IMR-90 (cell line): Measurements from ENCODE around the gene GALNT8. TPM values are rescaled to one million over a fixed set of nuclear protein-coding genes. Genes with fewer than 3 reads are reported as not detected.

ENCODE experiments used
- ATAC-seq: fragments of 200-7000 bp; cut with Tn5 transposase; 2 replicates; pipeline ENCODE4 v1.9.1; 2020; ENCODE audit warnings: low read depth, mild to moderate bottlenecking, moderate library complexity
- BruUV-seq: library from RNA; stranded (reverse); fragments of 400-500 nt; replicated peaks from 2 replicates; lab custom pipeline; 2021; lab: Mats Ljungman, UMichigan
- CTCF ChIA-PET: fragments of 300-600 bp; formaldehyde crosslinking; extraction: SDS; loops from one replicate; lab custom pipeline; 2021; ENCODE audit warnings: antibody characterized with exemption; lab: Yijun Ruan, JAX
- POLR2A ChIA-PET: fragments of 300-600 bp; sonication (Branson Sonifier 250); formaldehyde crosslinking; loops from one replicate; lab custom pipeline; 2022; ENCODE audit warnings: antibody characterized with exemption; ENCODE audit not compliant: unreplicated experiment; lab: Charles Lee
- DNase-seq: peaks from one replicate; pipeline ENCODE4 v3.0.0; 2013
- H2AFZ ChIP-seq: replicated peaks from 2 replicates; pipeline ENCODE3; 2013; ENCODE audit warnings: low read length, mild to moderate bottlenecking; ENCODE audit not compliant: poor library complexity
- H2AK5ac ChIP-seq: 2 replicates; pipeline ENCODE4 v1.6.1; 2013; ENCODE audit warnings: low read depth, low read length, inconsistent platforms
- H2AK9ac ChIP-seq: replicated peaks from 2 replicates; pipeline ENCODE3; 2013; ENCODE audit warnings: mild to moderate bottlenecking, low read depth, low read length, moderate library complexity; ENCODE audit not compliant: poor library complexity
- H2BK120ac ChIP-seq: 2 replicates; pipeline ENCODE4 v1.6.1; 2013; ENCODE audit warnings: low read depth, low read length, inconsistent platforms
- H2BK15ac ChIP-seq: 3 replicates; pipeline ENCODE4 v1.6.1; 2013; ENCODE audit warnings: low read depth, low read length, inconsistent platforms
- H2BK20ac ChIP-seq: 2 replicates; pipeline ENCODE4 v1.6.1; 2013; ENCODE audit warnings: low read depth, mild to moderate bottlenecking, inconsistent platforms, low read length, moderate library complexity
- H2BK5ac ChIP-seq: 2 replicates; pipeline ENCODE4 v1.6.1; 2013; ENCODE audit warnings: mild to moderate bottlenecking, low read depth, low read length, inconsistent platforms; ENCODE audit not compliant: poor library complexity, severe bottlenecking
- H3K14ac ChIP-seq: replicated peaks from 2 replicates; pipeline ENCODE4 v1.6.1; 2013; ENCODE audit warnings: low read depth, low read length, inconsistent platforms
- H3K18ac ChIP-seq: 2 replicates; pipeline ENCODE4 v1.6.1; 2013; ENCODE audit warnings: low read depth, low read length, control low read depth
- H3K23ac ChIP-seq: 2 replicates; pipeline ENCODE4 v1.6.1; 2013; ENCODE audit warnings: low read depth, low read length, inconsistent platforms
- H3K27ac ChIP-seq: 2 replicates; pipeline ENCODE4 v1.5.1; 2013; ENCODE audit warnings: mild to moderate bottlenecking, control low read depth, low read length; ENCODE audit not compliant: insufficient read depth
- H3K27me3 ChIP-seq: 2 replicates; pipeline ENCODE4 v1.6.1; 2013; ENCODE audit warnings: low read length; ENCODE audit not compliant: control insufficient read depth, insufficient read depth
- H3K36me3 ChIP-seq: 2 replicates; pipeline ENCODE4 v1.6.1; 2013; ENCODE audit warnings: low read length, mixed read lengths; ENCODE audit not compliant: control insufficient read depth, insufficient read depth
- H3K4ac ChIP-seq: 2 replicates; pipeline ENCODE4 v1.6.1; 2013; ENCODE audit warnings: low read depth, low read length, inconsistent platforms
- H3K4me1 ChIP-seq: 2 replicates; pipeline ENCODE4 v1.6.1; 2013; ENCODE audit warnings: low read length, mixed read lengths; ENCODE audit not compliant: control insufficient read depth, insufficient read depth
- H3K4me2 ChIP-seq: 2 replicates; pipeline ENCODE4 v1.6.1; 2013; ENCODE audit warnings: low read depth, mild to moderate bottlenecking, control low read depth, low read length, moderate library complexity
- H3K4me3 ChIP-seq: 2 replicates; pipeline ENCODE4 v1.5.1; 2013; ENCODE audit warnings: low read depth, mild to moderate bottlenecking, control low read depth, low read length, moderate library complexity; ENCODE audit not compliant: insufficient read depth
- H3K56ac ChIP-seq: 2 replicates; pipeline ENCODE4 v1.6.1; 2013; ENCODE audit warnings: low read length, inconsistent platforms; ENCODE audit not compliant: insufficient read depth; ENCODE audit errors: extremely low read depth
- H3K79me1 ChIP-seq, 2 experiments: 2 replicates each; pipeline ENCODE4 v1.6.1; 2013; ENCODE audit warnings: low read length in 2 of 2, inconsistent platforms in 1 of 2, low read depth in 1 of 2
- H3K9ac ChIP-seq: 2 replicates; pipeline ENCODE4 v1.6.1; 2013; ENCODE audit warnings: low read depth, low read length, control low read depth
- H3K9me1 ChIP-seq: 2 replicates; pipeline ENCODE4 v1.6.1; 2013; ENCODE audit warnings: low read length, inconsistent platforms; ENCODE audit not compliant: insufficient read depth
- H3K9me3 ChIP-seq: 2 replicates; pipeline ENCODE4 v1.6.1; 2013; ENCODE audit warnings: low read length; ENCODE audit not compliant: control insufficient read depth, insufficient read depth
- H4K20me1 ChIP-seq: 2 replicates; pipeline ENCODE4 v1.6.1; 2013; ENCODE audit warnings: low read length, inconsistent platforms; ENCODE audit not compliant: insufficient read depth
- H4K5ac ChIP-seq: 2 replicates; pipeline ENCODE4 v1.6.1; 2013; ENCODE audit warnings: mild to moderate bottlenecking, low read depth, low read length, control low read depth
- H4K8ac ChIP-seq, 2 experiments: 2 replicates each; pipeline ENCODE4 v1.6.1; 2013; ENCODE audit warnings: low read depth in 2 of 2, low read length in 2 of 2, control low read depth in 1 of 2, inconsistent platforms in 1 of 2
- H4K91ac ChIP-seq: 2 replicates; pipeline ENCODE4 v1.6.1; 2013; ENCODE audit warnings: low read depth, low read length, inconsistent platforms; ENCODE audit not compliant: insufficient read depth
- BHLHE40 ChIP-seq: fragments of 150-350 bp; IDR thresholded peaks from 2 replicates; pipeline ENCODE4 v1.6.1; 2016; ENCODE audit warnings: mild to moderate bottlenecking, low read depth, low read length
- CEBPB ChIP-seq: IDR thresholded peaks from 2 replicates; pipeline ENCODE4 v1.6.1; 2012; ENCODE audit warnings: low read depth, low read length, improper control_type of control experiment
- CHD1 ChIP-seq: IDR thresholded peaks from 2 replicates; pipeline ENCODE4 v1.6.1; 2012; ENCODE audit warnings: low read depth, low read length, improper control_type of control experiment
- CTCF ChIP-seq: conservative IDR thresholded peaks from 2 replicates; pipeline ENCODE4 v1.5.1; 2012; ENCODE audit warnings: mild to moderate bottlenecking, low read depth, low read length, improper control_type of control experiment
- ELK1 ChIP-seq: fragments of 150-350 bp; IDR thresholded peaks from 2 replicates; pipeline ENCODE4 v1.6.1; 2016; ENCODE audit warnings: low read depth, mild to moderate bottlenecking, low read length, moderate library complexity, borderline replicate concordance
- FOS ChIP-seq: fragments of 150-350 bp; IDR thresholded peaks from 2 replicates; pipeline ENCODE4 v1.6.1; 2016; ENCODE audit warnings: low read depth, low read length
- MAFK ChIP-seq: IDR thresholded peaks from 2 replicates; pipeline ENCODE4 v1.6.1; 2012; ENCODE audit warnings: low read depth, low read length, improper control_type of control experiment
- MAZ ChIP-seq: IDR thresholded peaks from 2 replicates; pipeline ENCODE4 v1.6.1; 2012; ENCODE audit warnings: low read depth, mild to moderate bottlenecking, low read length, improper control_type of control experiment, moderate library complexity, borderline replicate concordance
- MXI1 ChIP-seq: IDR thresholded peaks from 2 replicates; pipeline ENCODE4 v1.6.1; 2012; ENCODE audit warnings: low read depth, mild to moderate bottlenecking, low read length, moderate library complexity, borderline replicate concordance
- NFE2L2 ChIP-seq: fragments of 150-350 bp; IDR thresholded peaks from 2 replicates; pipeline ENCODE4 v1.6.1; 2016; ENCODE audit warnings: low read depth, mild to moderate bottlenecking, low read length
- RAD21 ChIP-seq: IDR thresholded peaks from 2 replicates; pipeline ENCODE4 v1.6.1; 2012; ENCODE audit warnings: low read length, improper control_type of control experiment
- SMC3 ChIP-seq: fragments of 150-350 bp; IDR thresholded peaks from 2 replicates; pipeline ENCODE4 v1.6.1; 2016; ENCODE audit warnings: low read depth, mild to moderate bottlenecking, antibody characterized with exemption, low read length, moderate library complexity
- WGBS, 2 experiments: methylation state at CpG; one replicate each; pipeline versions ENCODE4 v1.1.5 to v1.1.7; 2013; ENCODE audit warnings: missing lambda C conversion rate in 2 of 2; ENCODE audit not compliant: insufficient read length in 1 of 2; ENCODE audit errors: extremely low coverage in 2 of 2; 5-methylcytosine and 5-hydroxymethylcytosine counted together
- dilution Hi-C: fragments of 300-500 bp; cut with HindIII; formaldehyde crosslinking; loops from one replicate; pipeline ENCODE4 v1.14.3; 2018; ENCODE audit warnings: low sequenced_read_pairs; ENCODE audit not compliant: unreplicated experiment
- in situ Hi-C: fragments of 300-500 bp; cut with MboI; formaldehyde crosslinking; loops from 3 replicates; pipeline ENCODE4 v1.14.3; 2019; ENCODE audit warnings: low sequenced_read_pairs, inconsistent platforms, mixed read lengths
- intact Hi-C: fragments of 100-400 bp; cut with micrococcal nuclease; formaldehyde crosslinking; loops from 2 replicates; pipeline ENCODE4 v1.10.0; 2022
- polyA plus RNA-seq, 3 experiments: library from polyadenylated mRNA; depleted of rRNA; stranded (reverse); fragments of >200 nt; gene quantifications; 2 replicates each; pipeline ENCODE4 v1.2.3, GENCODE V29; 2012; ENCODE audit warnings: low replicate concordance in 1 of 3
- total RNA-seq: library from RNA; depleted of rRNA; stranded (reverse); fragments of >200 nt; gene quantifications from 2 replicates; pipeline ENCODE4 v1.2.3, GENCODE V29; 2012

The GALNT8 gene
- total and polyA plus RNA-seq, 2 of the 4 experiments (the other 2 are of a cell fraction) = not detected

- no peak overlapping the region for H3K4ac ChIP-seq
- H3K23ac ChIP-seq = no peak overlapping the region
- no peak overlapping the region for H3K4me2 ChIP-seq
- in situ Hi-C loops = no loop called here
- ChIA-PET POLR2A (no interaction called here), CTCF (no interaction called here)
- no peak for TF ChIP-seq SMC3
- TF ChIP-seq RAD21 = no peak
- TF ChIP-seq CHD1 = no peak
- TF ChIP-seq MAFK = no peak
- TF ChIP-seq NFE2L2 = no peak
- TF ChIP-seq BHLHE40 = no peak
- no peak for TF ChIP-seq FOS
- no peak for TF ChIP-seq CEBPB
- no peak for TF ChIP-seq MAZ
- no peak for TF ChIP-seq ELK1
- TF ChIP-seq MXI1 = no peak
- TF ChIP-seq CTCF = no peak
- H3K9me1 ChIP-seq = no peaks in the 10 kb centered on the region
- H3K56ac ChIP-seq = no peak overlapping the region
- H3K27ac ChIP-seq = no peak overlapping the region
- no peaks in the 10 kb centered on the region for H3K9me3 ChIP-seq
- H2BK20ac ChIP-seq = no peak overlapping the region
- no peak overlapping the region for H2AFZ ChIP-seq
- no peak overlapping the region for H4K8ac ChIP-seq
- no TSS peak for BruUV-seq
- H3K18ac ChIP-seq = no peak overlapping the region
- no peak overlapping the region for H3K14ac ChIP-seq
- no peak overlapping the region for H2BK5ac ChIP-seq
- H3K9ac ChIP-seq = no peak overlapping the region
- no peaks in the 10 kb centered on the region for H3K4me1 ChIP-seq
- no peak for ATAC-seq
- no peak for DNase-seq
- no peak overlapping the region for H2AK9ac ChIP-seq
- no peak overlapping the region for H2BK120ac ChIP-seq
- no peak overlapping the region for H4K5ac ChIP-seq
- no peak overlapping the region for H2AK5ac ChIP-seq
- H3K79me1 ChIP-seq = no peaks in the 10 kb centered on the region
- H3K4me3 ChIP-seq = no peak overlapping the region
- dilution Hi-C loops = no loop called here
- H3K36me3 ChIP-seq = no peaks in the 10 kb centered on the region
- intact Hi-C loops = no loop called here
- no peak overlapping the region for H2BK15ac ChIP-seq
- H3K27me3 ChIP-seq = peaks cover 3% of the 10 kb centered on the region; the same call in 1 of the 2 replicates
- no CpG with 5 or more reads among the region's 2 CpGs for WGBS, 2 experiments
- H4K20me1 ChIP-seq = no peaks in the 10 kb centered on the region
- no peak overlapping the region for H4K91ac ChIP-seq
Measured at GRCh38 chr12:4768341-4768740, 48.1 kb downstream of the GALNT8 start.
